Stimulated activated memory B cell treated with anti-CD40 and anti-IgM and Interleukin-4, amounts not matched to agents 10 μg/mL and 1 μg/mL and 100 μg/mL, for 72 hours (primary cell): ENCODE results near the gene MALT1.

Source experiments
- ATAC-seq: fragments of 150-1000 bp; cut with Tn5 transposase; 2 replicates; pipeline ENCODE4 v1.10.0; 2021
- H3K27ac Mint-ChIP-seq: one replicate; pipeline ENCODE4 v1.8.0; 2022; ENCODE audit warnings: mild to moderate bottlenecking, mixed read lengths
- H3K27me3 Mint-ChIP-seq: one replicate; pipeline ENCODE4 v1.8.0; 2022; ENCODE audit warnings: mixed read lengths
- H3K36me3 Mint-ChIP-seq: one replicate; pipeline ENCODE4 v1.8.0; 2022; ENCODE audit warnings: mixed read lengths
- H3K4me1 Mint-ChIP-seq: one replicate; pipeline ENCODE4 v1.8.0; 2022; ENCODE audit warnings: mixed read lengths
- H3K4me3 Mint-ChIP-seq: one replicate; pipeline ENCODE4 v1.8.0; 2022; ENCODE audit warnings: mild to moderate bottlenecking, moderate library complexity, mixed read lengths
- H3K9me3 Mint-ChIP-seq: one replicate; pipeline ENCODE4 v1.8.0; 2022; ENCODE audit warnings: mixed read lengths

The MALT1 gene

DNA sequence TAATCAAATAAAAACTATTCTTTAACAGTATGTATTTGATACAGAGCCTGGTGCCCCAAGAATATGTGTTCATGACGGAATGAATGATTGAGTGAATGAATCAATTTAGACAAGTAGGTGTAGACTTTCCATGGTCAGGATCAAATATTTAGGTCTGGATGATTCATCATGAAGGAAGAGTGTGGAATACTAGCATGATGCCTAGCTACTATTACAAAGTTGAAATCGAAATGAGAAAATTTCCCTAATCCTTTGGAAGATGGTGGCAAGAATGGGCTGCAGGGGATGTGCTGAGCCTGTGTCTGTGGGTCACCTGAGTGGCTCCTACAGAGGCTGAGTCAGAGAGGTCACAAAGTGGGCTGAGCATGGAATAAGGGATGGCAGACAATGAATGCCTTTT lies 3.1 kb upstream of the MALT1 start:
- peaks cover 66% of the 10 kb centered on the region for H3K4me1 Mint-ChIP-seq
- no peak overlapping the region for H3K27ac Mint-ChIP-seq
- H3K4me3 Mint-ChIP-seq: no peak overlapping the region
- ATAC-seq: no peak
- H3K9me3 Mint-ChIP-seq: no peaks in the 10 kb centered on the region
- H3K36me3 Mint-ChIP-seq: no peaks in the 10 kb centered on the region
- no peaks in the 10 kb centered on the region for H3K27me3 Mint-ChIP-seq

DNA sequence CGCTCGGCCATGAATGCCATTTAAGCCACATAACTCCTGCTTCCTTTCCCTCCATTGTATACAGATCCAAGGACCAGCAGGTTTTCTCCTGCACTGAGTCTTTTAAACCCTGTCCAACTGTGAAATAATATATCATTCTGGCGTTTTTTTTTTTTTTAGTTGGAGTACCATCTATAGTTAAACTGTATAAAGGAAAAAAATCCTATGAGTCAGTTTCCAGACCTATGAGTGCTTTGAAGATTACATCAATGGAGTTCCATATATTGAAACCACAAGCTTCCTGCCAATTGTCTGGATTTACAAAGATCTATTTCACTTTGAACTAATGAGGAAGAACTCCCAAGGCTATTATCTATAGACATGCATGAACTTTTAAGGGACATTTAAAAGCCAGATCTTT lies 2.4 kb upstream of the MALT1 start:
- Mint-ChIP-seq H3K9me3 (no peaks in the 10 kb centered on the region), H3K4me3 (no peak overlapping the region), H3K4me1 (peaks cover 69% of the 10 kb centered on the region), H3K27ac (peak overlapping the region; percentile 64), H3K27me3 (no peaks in the 10 kb centered on the region), H3K36me3 (peaks cover 7% of the 10 kb centered on the region)
- ATAC-seq: no peak

DNA sequence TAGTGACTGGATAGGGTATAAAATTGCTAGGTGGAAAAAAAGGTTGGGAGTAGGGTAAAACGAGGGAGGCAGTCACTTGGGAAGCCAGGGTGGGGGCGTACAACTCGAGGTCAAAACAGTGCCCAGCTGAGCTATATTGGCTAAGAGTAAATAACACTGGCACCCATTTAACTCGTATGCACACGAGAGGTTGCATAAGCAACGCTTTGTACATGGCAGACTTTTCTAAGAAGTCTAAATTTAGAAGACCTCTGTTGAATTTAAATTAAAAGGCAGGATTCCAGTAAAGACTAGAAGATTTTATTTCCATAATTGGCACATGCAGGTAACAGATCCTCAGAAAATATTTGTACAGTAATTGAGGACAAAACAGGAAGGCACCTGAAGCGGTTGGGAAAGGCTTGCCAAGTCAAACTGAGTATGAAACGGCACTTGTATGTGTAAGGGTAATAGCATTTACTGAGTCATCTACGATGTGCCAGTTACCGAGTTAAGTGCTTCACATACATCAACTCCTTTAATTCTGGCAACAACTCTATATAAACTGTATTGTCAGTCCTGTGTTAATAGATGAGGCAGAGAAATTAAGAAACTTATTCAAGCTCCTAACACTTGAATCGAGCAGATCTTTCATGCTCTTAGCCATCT lies 1.4 kb upstream of the MALT1 start:
- no peaks in the 10 kb centered on the region for H3K9me3 Mint-ChIP-seq
- H3K27me3 Mint-ChIP-seq: no peaks in the 10 kb centered on the region
- peak overlapping the region; percentile 64 for H3K27ac Mint-ChIP-seq
- peaks cover 13% of the 10 kb centered on the region for H3K36me3 Mint-ChIP-seq
- H3K4me1 Mint-ChIP-seq: peaks cover 69% of the 10 kb centered on the region
- no peak for ATAC-seq
- H3K4me3 Mint-ChIP-seq: peak overlapping the region; percentile 98

DNA sequence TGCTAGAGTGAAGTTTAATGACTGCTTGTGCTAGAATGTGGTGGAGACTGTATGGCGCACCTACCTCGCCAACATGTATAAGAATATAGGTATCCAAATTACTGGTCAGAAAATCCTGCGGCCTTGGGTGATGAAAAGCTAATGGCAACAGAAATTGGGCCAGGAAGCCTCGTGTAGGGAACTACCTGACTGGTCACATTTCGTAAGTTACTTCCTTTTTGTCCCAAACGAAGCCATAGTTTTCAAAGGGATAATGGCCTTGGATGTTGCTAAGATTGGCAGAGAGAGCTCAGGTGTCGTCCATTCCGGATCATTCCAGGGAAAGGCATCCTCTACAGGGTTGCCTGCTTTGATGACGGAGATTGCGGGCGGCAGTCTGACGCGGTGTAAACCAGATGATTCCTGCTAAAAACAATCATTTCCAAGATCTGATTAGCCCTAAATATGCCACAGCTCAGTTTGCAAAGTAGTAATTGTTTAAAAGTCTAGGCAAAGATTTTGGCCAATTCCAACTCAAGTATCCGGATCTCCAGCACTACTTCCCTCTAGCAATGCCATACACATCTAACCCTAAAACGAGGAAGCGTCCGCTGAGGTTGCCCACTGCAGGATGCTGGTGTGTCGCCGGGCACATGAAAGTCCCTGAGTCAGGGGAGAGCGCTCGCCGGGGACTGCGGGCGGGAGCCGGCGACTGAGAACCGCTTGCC lies 708 bp upstream of the MALT1 start:
- no peaks in the 10 kb centered on the region for H3K27me3 Mint-ChIP-seq
- peaks cover 14% of the 10 kb centered on the region for H3K36me3 Mint-ChIP-seq
- no peaks in the 10 kb centered on the region for H3K9me3 Mint-ChIP-seq
- peaks cover 69% of the 10 kb centered on the region for H3K4me1 Mint-ChIP-seq
- H3K27ac Mint-ChIP-seq: peak overlapping the region; percentile 97
- no peak for ATAC-seq
- H3K4me3 Mint-ChIP-seq: peak overlapping the region; percentile 98

DNA sequence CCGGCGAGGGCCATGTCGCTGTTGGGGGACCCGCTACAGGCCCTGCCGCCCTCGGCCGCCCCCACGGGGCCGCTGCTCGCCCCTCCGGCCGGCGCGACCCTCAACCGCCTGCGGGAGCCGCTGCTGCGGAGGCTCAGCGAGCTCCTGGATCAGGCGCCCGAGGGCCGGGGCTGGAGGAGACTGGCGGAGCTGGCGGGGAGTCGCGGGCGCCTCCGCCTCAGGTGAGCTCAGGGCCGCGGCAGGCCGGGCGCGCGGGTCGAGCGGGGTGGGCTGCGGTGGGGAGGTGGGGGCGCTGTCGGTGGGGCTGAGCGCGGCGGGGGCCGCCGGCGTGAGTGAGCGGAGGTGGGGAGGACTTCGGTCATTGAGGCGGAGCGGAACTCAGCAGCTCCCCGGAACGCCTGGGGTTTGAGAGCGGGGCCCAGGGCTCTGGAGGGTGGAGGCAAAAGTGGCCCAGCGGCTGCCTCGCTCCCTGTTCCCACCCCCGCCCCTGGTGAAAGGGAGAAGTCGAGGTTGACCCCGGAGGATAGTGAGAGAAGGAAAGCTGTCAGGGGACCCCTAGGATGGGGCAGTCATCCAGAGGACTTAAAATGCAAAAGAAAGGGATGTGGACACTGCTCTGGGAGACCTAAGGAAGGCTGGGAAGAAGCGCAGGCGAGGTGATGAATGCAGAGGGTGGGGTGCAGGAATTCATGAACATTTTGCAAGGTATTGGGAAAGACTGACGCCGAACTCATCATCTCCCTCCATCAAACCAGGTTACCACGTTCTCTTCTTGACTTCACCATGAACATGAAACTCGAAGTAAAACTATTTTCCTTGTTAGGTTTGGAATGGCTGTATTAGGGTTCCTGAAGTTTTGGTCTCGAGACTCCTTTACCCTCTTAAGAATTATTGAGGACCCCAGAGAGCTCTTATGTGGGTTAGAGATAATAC lies 633 bp downstream of the MALT1 start:
- H3K36me3 Mint-ChIP-seq: peaks cover 24% of the 10 kb centered on the region
- no peaks in the 10 kb centered on the region for H3K27me3 Mint-ChIP-seq
- H3K27ac Mint-ChIP-seq: peak overlapping the region; percentile 97
- no peaks in the 10 kb centered on the region for H3K9me3 Mint-ChIP-seq
- peak overlapping the region; percentile 98 for H3K4me3 Mint-ChIP-seq
- H3K4me1 Mint-ChIP-seq: peaks cover 73% of the 10 kb centered on the region
- ATAC-seq: peak; percentile 64

DNA sequence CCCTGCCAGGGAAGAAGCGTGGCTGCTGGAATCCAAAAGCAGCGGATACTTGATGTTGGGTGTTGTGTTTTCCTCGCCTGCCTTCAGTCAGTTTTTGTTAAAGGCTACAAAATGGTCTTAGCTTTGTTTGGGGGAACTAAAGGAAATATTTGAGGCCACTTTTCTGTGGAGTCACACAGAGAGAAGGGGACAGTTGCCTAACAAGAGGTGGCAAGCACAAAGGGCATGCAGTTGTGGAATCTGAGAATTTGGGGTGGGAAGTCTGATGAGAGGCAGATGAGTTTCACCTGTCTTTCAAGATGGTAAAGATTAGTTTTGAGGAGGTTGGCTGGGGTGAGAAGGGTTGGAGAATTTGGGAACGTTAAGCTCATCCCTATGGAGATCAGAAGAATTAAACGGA lies 2.9 kb downstream of the MALT1 start:
- Mint-ChIP-seq H3K9me3 (no peaks in the 10 kb centered on the region), H3K36me3 (peaks cover 24% of the 10 kb centered on the region), H3K27me3 (no peaks in the 10 kb centered on the region), H3K4me3 (peak overlapping the region; percentile 73), H3K27ac (peak overlapping the region; percentile 4), H3K4me1 (peaks cover 80% of the 10 kb centered on the region)
- ATAC-seq: no peak

DNA sequence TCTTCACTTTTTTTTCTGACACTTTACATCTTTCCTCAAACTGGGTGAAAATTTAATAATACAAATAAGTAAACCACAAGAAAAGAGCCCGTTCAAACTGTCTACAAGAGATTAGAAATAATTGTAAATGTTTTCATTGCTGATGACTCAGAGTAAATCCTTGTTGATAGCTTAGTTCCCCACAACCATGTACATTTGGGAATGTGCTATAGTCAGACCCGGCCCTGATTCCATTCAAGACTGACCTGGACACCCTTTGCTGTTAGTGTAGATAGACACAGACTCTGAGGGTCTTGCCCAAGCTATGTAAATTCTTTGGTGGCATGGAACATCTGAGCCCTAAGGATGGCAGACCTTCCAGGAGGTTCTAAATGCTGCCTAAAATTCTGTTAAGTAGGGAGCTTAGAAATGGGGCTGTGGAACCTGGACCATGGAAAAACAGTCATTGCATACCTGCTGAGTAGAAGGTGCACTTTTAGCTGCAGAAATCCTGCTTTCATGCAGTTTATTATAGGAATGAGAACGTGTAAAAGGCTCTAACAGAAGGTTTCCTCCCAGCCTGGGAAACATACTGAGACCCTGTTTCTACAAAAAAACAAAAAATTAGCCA lies 3.7 kb downstream of the MALT1 start:
- Mint-ChIP-seq H3K9me3 (no peaks in the 10 kb centered on the region), H3K36me3 (peaks cover 24% of the 10 kb centered on the region), H3K27ac (no peak overlapping the region), H3K27me3 (no peaks in the 10 kb centered on the region), H3K4me3 (no peak overlapping the region), H3K4me1 (peaks cover 73% of the 10 kb centered on the region)
- no peak for ATAC-seq

DNA sequence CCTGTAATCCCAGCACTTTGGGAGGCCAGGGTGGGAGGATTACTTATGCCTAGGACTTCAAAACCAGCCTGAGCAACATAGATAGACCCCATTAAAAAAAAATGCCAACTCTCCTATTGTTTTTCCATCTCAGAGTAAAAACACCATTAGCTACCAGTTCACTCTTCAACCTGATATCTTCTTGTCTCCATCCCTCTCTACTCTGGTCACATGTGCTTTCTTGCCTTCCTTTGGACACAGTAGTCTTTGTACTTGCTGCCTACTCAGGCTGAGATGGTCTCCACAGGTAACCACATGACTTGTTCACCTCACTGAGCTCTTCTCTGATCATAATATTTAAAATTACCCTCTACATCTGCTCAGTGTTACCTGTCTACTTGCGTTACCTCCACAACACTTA lies 5.0 kb downstream of the MALT1 start:
- H3K36me3 Mint-ChIP-seq: peaks cover 30% of the 10 kb centered on the region
- H3K9me3 Mint-ChIP-seq: no peaks in the 10 kb centered on the region
- H3K27me3 Mint-ChIP-seq: no peaks in the 10 kb centered on the region
- ATAC-seq: no peak
- peak overlapping the region; percentile 24 for H3K27ac Mint-ChIP-seq
- no peak overlapping the region for H3K4me3 Mint-ChIP-seq
- H3K4me1 Mint-ChIP-seq: peaks cover 62% of the 10 kb centered on the region

DNA sequence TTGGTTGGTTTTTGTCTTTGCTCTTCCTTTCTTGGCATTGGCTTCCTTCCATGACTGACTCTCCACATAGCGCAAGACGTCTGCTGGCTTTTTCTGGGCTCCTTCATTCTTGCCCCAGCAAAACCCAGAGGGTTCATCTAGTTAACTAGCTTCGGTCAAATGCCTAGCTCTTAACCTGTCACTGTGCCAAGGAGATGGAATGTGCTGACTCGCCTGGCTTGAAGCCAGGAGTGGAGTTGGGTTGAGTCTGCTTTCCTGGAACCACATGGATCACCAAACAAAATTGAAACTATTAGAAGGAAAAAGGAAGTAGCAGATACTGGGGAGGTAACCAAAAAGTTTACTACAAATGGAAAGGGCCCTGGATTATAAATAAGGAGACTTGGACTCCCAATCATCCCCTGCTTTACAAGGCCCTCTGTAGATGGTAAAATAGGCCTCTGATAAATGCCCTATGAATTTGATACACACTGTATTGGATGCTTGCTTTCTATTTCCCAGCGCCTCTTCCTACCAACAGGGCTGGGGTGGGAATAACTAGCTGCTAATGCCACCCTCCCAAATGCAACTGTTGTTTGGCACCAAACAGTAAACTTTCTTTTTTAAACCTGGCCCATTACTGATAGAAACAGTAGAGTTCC lies 11.3 kb downstream of the MALT1 start:
- peaks cover 38% of the 10 kb centered on the region for H3K4me1 Mint-ChIP-seq
- H3K27ac Mint-ChIP-seq: no peak overlapping the region
- peaks cover 33% of the 10 kb centered on the region for H3K36me3 Mint-ChIP-seq
- no peaks in the 10 kb centered on the region for H3K9me3 Mint-ChIP-seq
- no peak for ATAC-seq
- H3K27me3 Mint-ChIP-seq: no peaks in the 10 kb centered on the region
- no peak overlapping the region for H3K4me3 Mint-ChIP-seq

DNA sequence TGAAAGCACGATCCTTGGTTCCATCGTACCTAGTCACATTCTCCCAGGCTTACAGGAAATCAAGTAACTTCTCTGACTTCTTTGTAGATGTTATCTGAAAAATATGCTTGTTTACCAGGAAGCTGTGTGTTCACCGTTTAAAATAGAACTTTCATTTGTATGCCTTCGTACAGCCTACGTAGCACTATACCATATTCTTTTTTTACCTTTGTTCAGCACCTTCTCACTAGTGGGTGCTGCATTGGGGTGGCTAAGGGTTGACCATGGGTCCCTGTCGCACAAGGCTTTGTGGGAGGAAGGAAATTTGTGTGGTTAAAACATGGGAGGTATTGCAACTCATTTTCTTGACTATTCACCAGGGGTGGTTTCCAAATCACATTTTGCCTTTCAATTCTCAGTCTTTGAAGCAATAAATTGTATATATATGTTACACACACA lies 16.6 kb downstream of the MALT1 start:
- Mint-ChIP-seq H3K4me3 (peak overlapping the region; percentile 25), H3K9me3 (no peaks in the 10 kb centered on the region), H3K27ac (peak overlapping the region; percentile 6), H3K36me3 (peaks cover 56% of the 10 kb centered on the region), H3K27me3 (no peaks in the 10 kb centered on the region), H3K4me1 (peaks cover 46% of the 10 kb centered on the region)
- peak; percentile 53 for ATAC-seq

DNA sequence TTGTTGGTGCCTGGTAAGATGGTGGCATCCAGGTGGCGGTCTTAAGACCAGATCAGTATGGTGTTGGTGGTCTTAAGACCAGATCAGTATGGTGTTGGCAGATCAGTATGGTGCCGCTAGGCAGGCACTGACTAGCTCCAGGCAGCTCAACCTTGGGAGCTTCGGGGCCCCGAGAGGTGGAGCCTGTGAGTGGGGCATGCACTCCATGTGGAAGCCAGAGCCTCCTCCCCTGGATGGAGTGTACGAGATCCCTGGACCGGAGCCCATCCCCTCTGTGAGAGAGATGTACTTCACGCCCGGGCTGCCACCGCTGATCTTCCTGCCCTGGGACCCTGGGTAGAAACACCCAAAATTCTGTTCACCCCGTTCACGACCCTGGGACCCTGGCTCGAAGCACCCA lies 19.0 kb downstream of the MALT1 start:
- H3K4me1 Mint-ChIP-seq: peaks cover 61% of the 10 kb centered on the region
- H3K36me3 Mint-ChIP-seq: peaks cover 72% of the 10 kb centered on the region
- H3K27ac Mint-ChIP-seq: no peak overlapping the region
- H3K4me3 Mint-ChIP-seq: no peak overlapping the region
- no peaks in the 10 kb centered on the region for H3K9me3 Mint-ChIP-seq
- ATAC-seq: no peak
- no peaks in the 10 kb centered on the region for H3K27me3 Mint-ChIP-seq

DNA sequence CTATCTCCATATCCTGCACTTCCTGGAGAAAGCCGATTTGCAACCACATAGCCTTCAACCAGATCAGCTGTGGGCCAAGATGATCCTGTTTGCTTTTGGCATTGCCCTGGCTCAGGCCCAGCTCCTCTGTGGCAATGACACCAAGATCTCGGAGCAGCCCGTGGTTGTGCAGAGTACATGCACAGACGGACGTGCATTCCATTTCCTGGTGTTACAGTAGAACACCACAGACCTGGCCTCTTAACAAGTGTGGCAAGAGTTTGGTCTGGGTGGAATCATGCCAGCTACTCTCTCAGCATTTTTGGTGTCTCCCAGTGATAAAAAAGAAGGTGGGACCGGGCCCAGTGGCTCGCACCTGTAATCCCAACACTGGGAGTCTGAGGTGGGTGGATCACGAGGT lies 20.0 kb downstream of the MALT1 start:
- H3K9me3 Mint-ChIP-seq: no peaks in the 10 kb centered on the region
- H3K27me3 Mint-ChIP-seq: no peaks in the 10 kb centered on the region
- H3K27ac Mint-ChIP-seq: no peak overlapping the region
- H3K4me1 Mint-ChIP-seq: peaks cover 67% of the 10 kb centered on the region
- H3K4me3 Mint-ChIP-seq: no peak overlapping the region
- peaks cover 78% of the 10 kb centered on the region for H3K36me3 Mint-ChIP-seq
- ATAC-seq: no peak

DNA sequence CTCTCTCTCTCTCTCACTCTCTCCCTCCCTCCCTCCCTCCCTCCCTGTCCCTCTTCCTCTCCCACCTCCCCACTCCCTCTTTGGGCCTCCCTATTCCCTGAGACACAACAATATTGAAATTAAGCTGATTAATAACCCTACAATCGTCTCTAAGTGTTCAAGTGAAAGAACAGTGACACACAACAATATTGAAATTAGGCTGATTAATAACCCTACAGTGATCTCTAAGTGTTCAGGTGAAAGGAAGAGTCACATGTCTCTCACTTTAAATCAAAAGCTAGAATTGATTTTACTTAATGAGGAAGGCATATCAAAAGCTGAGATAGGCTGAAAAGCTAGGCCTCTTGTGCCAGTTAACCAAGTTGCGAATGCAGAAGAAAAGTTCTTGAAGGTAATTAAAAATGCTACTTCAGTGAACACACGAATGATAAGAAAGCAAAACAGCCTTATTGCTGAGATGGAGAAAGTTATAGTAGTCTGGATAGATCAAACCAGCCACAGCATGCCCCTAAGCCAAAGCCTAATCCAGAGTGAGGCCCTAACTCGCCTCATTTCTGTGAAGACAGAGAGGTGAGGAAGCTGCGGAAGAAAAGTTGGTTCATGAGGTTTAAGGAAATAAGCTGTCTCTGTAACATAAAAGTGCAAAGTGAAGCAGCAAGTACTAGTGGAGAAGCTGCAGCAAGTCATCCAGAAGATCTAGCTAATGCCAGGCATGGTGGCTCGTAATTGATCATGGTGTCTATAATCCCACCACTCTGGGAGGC lies 21.3 kb downstream of the MALT1 start:
- peaks cover 65% of the 10 kb centered on the region for H3K36me3 Mint-ChIP-seq
- no peak for ATAC-seq
- H3K4me3 Mint-ChIP-seq: no peak overlapping the region
- no peaks in the 10 kb centered on the region for H3K27me3 Mint-ChIP-seq
- H3K4me1 Mint-ChIP-seq: peaks cover 60% of the 10 kb centered on the region
- no peaks in the 10 kb centered on the region for H3K9me3 Mint-ChIP-seq
- no peak overlapping the region for H3K27ac Mint-ChIP-seq

DNA sequence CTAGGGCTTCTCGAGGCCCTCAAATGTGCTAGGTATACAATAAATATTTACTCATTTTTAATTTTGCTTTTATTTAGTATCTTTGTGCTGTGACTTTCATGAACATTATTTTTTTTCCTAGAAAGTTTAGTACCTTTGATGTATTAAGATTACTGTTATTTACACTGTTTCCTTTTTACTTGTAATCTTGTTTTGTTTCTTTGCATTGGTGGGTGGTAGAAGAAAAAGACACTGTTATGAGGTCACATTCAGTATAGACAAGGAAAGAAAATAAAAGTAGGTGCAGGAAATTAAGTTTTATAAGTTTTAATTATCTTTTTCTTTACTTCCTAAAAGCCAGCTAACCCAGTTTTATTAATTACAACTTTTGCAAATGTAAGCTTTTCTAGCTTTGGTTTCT lies 23.0 kb downstream of the MALT1 start:
- H3K27me3 Mint-ChIP-seq: no peaks in the 10 kb centered on the region
- H3K4me1 Mint-ChIP-seq: peaks cover 51% of the 10 kb centered on the region
- no peaks in the 10 kb centered on the region for H3K9me3 Mint-ChIP-seq
- peaks cover 51% of the 10 kb centered on the region for H3K36me3 Mint-ChIP-seq
- H3K27ac Mint-ChIP-seq: peak overlapping the region; percentile 46
- H3K4me3 Mint-ChIP-seq: no peak overlapping the region
- ATAC-seq: no peak
